Liver (tissue), 3 donors: ENCODE data around the gene ZNF689.

ENCODE experiments used
- CTCF ChIP-seq: fragments of 150-350 bp; IDR thresholded peaks from 2 replicates; pipeline ENCODE4 v1.5.1; 2017; ENCODE audit warnings: improper control_type of control experiment, low read depth, low read length; ENCODE audit not compliant: missing input control
- GABPA ChIP-seq, 2 donors: IDR thresholded peaks in 1 of 2; conservative IDR thresholded peaks in 1 of 2; 2 replicates each; pipeline ENCODE4 v1.6.1; 2016; ENCODE audit warnings: antibody characterized with exemption in 2 of 2, mild to moderate bottlenecking in 1 of 2, moderate library complexity in 1 of 2
- RAD21 ChIP-seq, 2 donors: IDR thresholded peaks; 2 replicates each; pipeline ENCODE4 v1.6.1; 2016; ENCODE audit warnings: antibody characterized with exemption in 2 of 2, mild to moderate bottlenecking in 2 of 2
- YY1 ChIP-seq: IDR thresholded peaks from 2 replicates; pipeline ENCODE4 v1.6.1; 2016; ENCODE audit warnings: antibody characterized with exemption, mild to moderate bottlenecking
- donor health status: healthy.
- donor health status: healthy.

- TF ChIP-seq CTCF: no peak
- TF ChIP-seq RAD21 (IDR thresholded peaks at IDR 0.05): no peak
- TF ChIP-seq GABPA (IDR thresholded peaks at IDR 0.05 in 1 of 2, conservative IDR thresholded peaks at IDR 0.05 in 1 of 2): no peak
- no peak for TF ChIP-seq YY1
These were observed 25.2 kb downstream of the ZNF689 start for GRCh38 chr16:30585022-30585399.
